Body of pancreas (tissue), 4 donors: Measurements from ENCODE around the gene PTPRB. TPM values are rescaled to one million over a fixed set of nuclear protein-coding genes. Genes with fewer than 3 reads are reported as not detected.

ENCODE experiments used
- ATAC-seq: fragments of 150-250 bp; one replicate; pipeline ENCODE4 v1.9.1; 2016
- DNase-seq, 4 donors: peaks; one replicate each; pipeline ENCODE4 v3.0.0-alpha.2; 2019
- H3K27ac ChIP-seq, 4 donors: fragments of 200-600 bp; sonication (generic); 1 replicate in 3 of 4; 2 replicates in 1 of 4; pipeline versions ENCODE4 v1.5.1 to v1.6.1; 2016 to 2019; ENCODE audit warnings: mild to moderate bottlenecking in 1 of 4, mixed read lengths in 1 of 4, moderate library complexity in 1 of 4
- H3K27me3 ChIP-seq, 2 donors: fragments of 200-600 bp; sonication (generic); one replicate each; pipeline ENCODE4 v1.6.0; 2016; ENCODE audit warnings: mild to moderate bottlenecking in 1 of 2
- H3K36me3 ChIP-seq, 2 donors: fragments of 200-600 bp; sonication (generic); replicated peaks in 1 of 2; 2 replicates each; pipeline ENCODE4 v1.5.1; 2016; ENCODE audit warnings: low read depth in 2 of 2; ENCODE audit not compliant: insufficient read depth in 1 of 2
- H3K4me1 ChIP-seq: fragments of 200-600 bp; sonication (generic); one replicate; pipeline ENCODE4 v1.6.0; 2016
- H3K4me3 ChIP-seq, 2 donors: fragments of 200-600 bp; sonication (generic); 1 replicate in 1 of 2; 2 replicates in 1 of 2; pipeline ENCODE4 v1.5.1; 2016 to 2019
- H3K9me3 ChIP-seq, 3 donors: fragments of 200-600 bp; sonication (generic); 1 replicate in 2 of 3; 2 replicates in 1 of 3; pipeline ENCODE4 v1.5.1; 2016
- CTCF ChIP-seq, 7 experiments: fragments of 450-650 bp in 4 of 7; fragments of 200-600 bp in 3 of 7; sonication (generic) in 3 of 7; IDR thresholded peaks; one replicate each; pipeline ENCODE4 v1.5.1; 2016 to 2019; ENCODE audit warnings: antibody characterized with exemption in 7 of 7
- POLR2A ChIP-seq, 3 donors: fragments of 450-650 bp; IDR thresholded peaks; one replicate each; pipeline ENCODE4 v1.6.1; 2016; ENCODE audit warnings: antibody characterized with exemption in 3 of 3, mild to moderate bottlenecking in 2 of 3
- WGBS, 2 donors: methylation state at CpG; one replicate each; pipeline ENCODE4 v1.1.5; 2017; 5-methylcytosine and 5-hydroxymethylcytosine counted together
- intact Hi-C: fragments of 100-400 bp; cut with DNase I; formaldehyde crosslinking; loops from one replicate; pipeline ENCODE4 v1.15.1; 2023
- total RNA-seq, 2 donors: library from RNA; depleted of rRNA; stranded (reverse); fragments of >200 nt; gene quantifications; one replicate each; pipeline ENCODE4 v1.1.0, GENCODE V29; 2016

PTPRB gene
- total RNA-seq, 2 donors from 2014 or later, result 4.9 to 9.9 TPM

- no peaks in the 10 kb centered on the region for H3K9me3 ChIP-seq
- ATAC-seq, result no peak
- H3K36me3 ChIP-seq, result no peaks in the 10 kb centered on the region
- no peaks in the 10 kb centered on the region for H3K27me3 ChIP-seq
- H3K4me1 ChIP-seq, result no peaks in the 10 kb centered on the region
- H3K27ac ChIP-seq, result no peak overlapping the region
- H3K4me3 ChIP-seq, result no peak overlapping the region
- intact Hi-C loops, result no loop called here
- TF ChIP-seq CTCF (IDR thresholded peaks at IDR 0.05) (no peak), POLR2A (IDR thresholded peaks at IDR 0.05) (no peak)
- 61 to 75% methylated on average over 2 of the region's 2 CpGs for WGBS, 2 donors
- no peak for DNase-seq
Measured at GRCh38 chr12:70583251-70583650, 54.0 kb downstream of the PTPRB start.

GRCh38 chr12:70581208-70581607 is 56.0 kb downstream of the PTPRB start:
- H3K27me3 ChIP-seq, result no peaks in the 10 kb centered on the region
- H3K4me3 ChIP-seq, result no peak overlapping the region
- H3K9me3 ChIP-seq, result no peaks in the 10 kb centered on the region
- ATAC-seq (no peak), DNase-seq (no peak)
- H3K4me1 ChIP-seq, result no peaks in the 10 kb centered on the region
- H3K27ac ChIP-seq, result no peak overlapping the region
- intact Hi-C loops, result no loop called here
- TF ChIP-seq POLR2A (IDR thresholded peaks at IDR 0.05) (no peak), CTCF (IDR thresholded peaks at IDR 0.05) (no peak)
- no peaks in the 10 kb centered on the region for H3K36me3 ChIP-seq
- WGBS, 2 donors, result 50 to 53% methylated on average over 1 of the region's 1 CpG

GRCh38 chr12:70577283-70577634 is 60.0 kb downstream of the PTPRB start:
- 12 to 13% methylated on average over 3 of the region's 3 CpGs for WGBS, 2 donors
- no peak overlapping the region for H3K4me3 ChIP-seq
- H3K36me3 ChIP-seq, result no peaks in the 10 kb centered on the region
- H3K4me1 ChIP-seq, result no peaks in the 10 kb centered on the region
- DNase-seq, result no peak
- H3K9me3 ChIP-seq, result no peaks in the 10 kb centered on the region
- no peak for ATAC-seq
- intact Hi-C loops, result loop anchor here (5.0 kb wide), 2 partner anchors 675 to 695 kb away; no protein-coding TSS in a partner anchor
- H3K27ac ChIP-seq, result no peak overlapping the region
- no peak for TF ChIP-seq POLR2A (IDR thresholded peaks at IDR 0.05)
- no peak for TF ChIP-seq CTCF (IDR thresholded peaks at IDR 0.05)
- no peaks in the 10 kb centered on the region for H3K27me3 ChIP-seq

- no peaks in the 10 kb centered on the region for H3K36me3 ChIP-seq
- H3K9me3 ChIP-seq, result no peaks in the 10 kb centered on the region
- no peaks in the 10 kb centered on the region for H3K4me1 ChIP-seq
- intact Hi-C loops, result loop anchor here (5.0 kb wide), 2 partner anchors 674 to 694 kb away; no protein-coding TSS in a partner anchor
- no peak overlapping the region for H3K27ac ChIP-seq
- 43 to 44% methylated on average over 18 to 19 of the region's 19 CpGs for WGBS, 2 donors
- H3K4me3 ChIP-seq, result no peak overlapping the region
- no peaks in the 10 kb centered on the region for H3K27me3 ChIP-seq
- ATAC-seq (peak; percentile 60), DNase-seq (no peak)
- TF ChIP-seq POLR2A (IDR thresholded peaks at IDR 0.05) (no peak), CTCF (IDR thresholded peaks at IDR 0.05) (peak; percentile 63 to 88 (median 78))
Measured at GRCh38 chr12:70576341-70577282, 60.6 kb downstream of the PTPRB start.
